Sigmoid colon (tissue), 7 donors: ENCODE measurements around the gene ANKH. TPM values are rescaled to one million over a fixed set of nuclear protein-coding genes. Genes with fewer than 3 reads are reported as not detected.

Experiments
- DNase-seq: peaks from one replicate; pipeline ENCODE4 v3.0.0-alpha.2; 2019
- H3K27ac ChIP-seq, 4 donors: fragments of 200-600 bp; sonication (generic); one replicate each; pipeline ENCODE4 v1.5.1; 2016 to 2019; ENCODE audit warnings: mild to moderate bottlenecking in 1 of 4
- H3K27me3 ChIP-seq, 3 donors: fragments of 200-600 bp; sonication (generic); one replicate each; pipeline ENCODE4 v1.5.1; 2019; ENCODE audit warnings: mild to moderate bottlenecking in 1 of 3
- H3K36me3 ChIP-seq, 4 donors: fragments of 200-600 bp; sonication (generic); one replicate each; pipeline ENCODE4 v1.5.1; 2016 to 2019
- H3K4me1 ChIP-seq, 4 donors: fragments of 200-600 bp; sonication (generic); one replicate each; pipeline ENCODE4 v1.5.1; 2017 to 2019
- H3K4me3 ChIP-seq, 4 donors: fragments of 200-600 bp; sonication (generic); one replicate each; pipeline ENCODE4 v1.5.1; 2017 to 2019; ENCODE audit warnings: mild to moderate bottlenecking in 2 of 4, moderate library complexity in 1 of 4
- H3K9me3 ChIP-seq, 4 donors: fragments of 200-600 bp in 3 of 4; sonication (generic) in 3 of 4; one replicate each; pipeline versions ENCODE4 v1.5.1 to v1.6.1; 2013 to 2019
- CTCF ChIP-seq, 4 experiments: fragments of 450-650 bp in 3 of 4; fragments of 200-600 bp in 1 of 4; IDR thresholded peaks; one replicate each; pipeline ENCODE4 v1.5.1; 2016 to 2019; ENCODE audit warnings: antibody characterized with exemption in 4 of 4, mild to moderate bottlenecking in 3 of 4, moderate library complexity in 2 of 4
- EP300 ChIP-seq, 4 donors: sonication (generic); formaldehyde crosslinking; IDR thresholded peaks; one replicate each; pipeline ENCODE4 v1.6.1; 2017; ENCODE audit warnings: antibody characterized with exemption in 4 of 4
- POLR2A ChIP-seq, 2 donors: fragments of 450-650 bp; IDR thresholded peaks; one replicate each; pipeline ENCODE4 v1.6.1; 2016; ENCODE audit warnings: antibody characterized with exemption in 2 of 2, mild to moderate bottlenecking in 2 of 2, moderate library complexity in 2 of 2
- POLR2AphosphoS5 ChIP-seq, 4 donors: sonication (generic); formaldehyde crosslinking; IDR thresholded peaks; one replicate each; pipeline ENCODE4 v1.6.1; 2017; ENCODE audit warnings: antibody characterized with exemption in 4 of 4
- WGBS, 2 donors: extraction: QIAGEN DNeasy Blood & Tissue Kit; methylation state at CpG; one replicate each; pipeline ENCODE4 v1.1.7; 2013; 5-methylcytosine and 5-hydroxymethylcytosine counted together
- intact Hi-C: fragments of 100-400 bp; cut with DNase I; formaldehyde crosslinking; loops from one replicate; pipeline ENCODE4 v1.15.1; 2023
- polyA plus RNA-seq, 3 donors: library from polyadenylated mRNA; stranded (reverse); fragments of 200-250 nt; gene quantifications; one replicate each; pipeline ENCODE4 v1.2.3, GENCODE V29; 2013
- total RNA-seq, 4 donors: library from RNA; depleted of rRNA; stranded (reverse); fragments of >200 nt; gene quantifications; one replicate each; pipeline ENCODE4 v1.1.0, GENCODE V29; 2016
- donor health status: healthy with polysubstance abuse.
- donor health status: Bipolar disorder and iron deficiency.
- donor health status: healthy.

Gene ANKH
- total and polyA plus RNA-seq, 7 donors = 16.4 to 49.9 (median 24.7) TPM

DNA sequence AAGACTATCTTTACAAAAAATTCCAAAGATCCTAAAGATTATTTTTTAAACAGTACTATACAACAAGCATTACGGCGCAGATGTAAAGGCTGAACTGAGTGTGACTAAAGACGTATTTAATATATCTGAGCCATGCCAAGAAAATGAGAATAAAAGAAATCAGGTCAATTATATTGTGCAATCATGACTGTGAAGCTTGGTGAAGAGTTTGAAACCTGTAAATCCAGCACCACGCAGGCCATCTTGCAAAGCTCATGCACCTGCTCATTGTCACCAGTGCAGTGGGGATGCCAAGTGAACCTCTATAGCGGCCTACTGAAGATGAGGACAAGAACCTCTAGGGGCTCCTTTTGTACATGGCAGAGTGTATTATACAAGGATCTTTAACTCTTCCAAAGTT, 89.0 kb downstream of the ANKH start:
- TF ChIP-seq EP300 (IDR thresholded peaks at IDR 0.05) (no peak), CTCF (IDR thresholded peaks at IDR 0.05) (no peak), POLR2A (IDR thresholded peaks at IDR 0.05) (no peak), POLR2AphosphoS5 (IDR thresholded peaks at IDR 0.05) (no peak)
- intact Hi-C loops = no loop called here
- no peaks in the 10 kb centered on the region for H3K9me3 ChIP-seq
- 98% methylated on average over 5 of the region's 5 CpGs for WGBS, 2 donors
- H3K4me3 ChIP-seq = no peak overlapping the region
- no peak overlapping the region for H3K27ac ChIP-seq
- peaks cover 0 to 4% (median 0%) of the 10 kb centered on the region in 4 donors for H3K4me1 ChIP-seq
- H3K27me3 ChIP-seq = no peaks in the 10 kb centered on the region
- DNase-seq = no peak
- no peaks in the 10 kb centered on the region for H3K36me3 ChIP-seq

DNA sequence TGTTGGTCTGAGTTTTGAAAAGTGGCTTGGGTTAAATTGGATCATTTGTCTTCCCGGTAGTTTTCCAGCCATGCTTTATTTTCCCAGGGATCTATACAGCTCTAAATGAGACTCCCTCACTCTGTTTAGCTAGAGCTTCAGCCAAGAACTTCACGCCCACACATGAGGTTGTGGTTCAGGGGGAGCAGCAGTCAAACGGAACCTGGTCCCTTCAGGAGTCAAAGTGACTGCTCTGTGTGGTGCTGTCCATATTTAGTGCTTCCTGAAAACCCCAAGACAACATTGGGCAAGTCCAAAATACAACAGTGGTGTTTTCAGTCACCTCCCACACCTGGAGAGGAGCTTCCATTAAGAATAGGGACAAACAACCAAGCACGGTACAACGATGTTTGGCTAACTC, 90.5 kb downstream of the ANKH start:
- Histone ChIP-seq H3K4me3 (no peak overlapping the region), H3K27me3 (no peaks in the 10 kb centered on the region), H3K9me3 (no peaks in the 10 kb centered on the region), H3K36me3 (no peaks in the 10 kb centered on the region), H3K4me1 (peaks cover 0 to 19% (median 4%) of the 10 kb centered on the region in 4 donors), H3K27ac (no peak overlapping the region)
- 80 to 86% methylated on average over 5 of the region's 5 CpGs for WGBS, 2 donors
- no peak for DNase-seq
- TF ChIP-seq EP300 (IDR thresholded peaks at IDR 0.05) = no peak
- no peak for TF ChIP-seq POLR2AphosphoS5 (IDR thresholded peaks at IDR 0.05)
- intact Hi-C loops = no loop called here

DNA sequence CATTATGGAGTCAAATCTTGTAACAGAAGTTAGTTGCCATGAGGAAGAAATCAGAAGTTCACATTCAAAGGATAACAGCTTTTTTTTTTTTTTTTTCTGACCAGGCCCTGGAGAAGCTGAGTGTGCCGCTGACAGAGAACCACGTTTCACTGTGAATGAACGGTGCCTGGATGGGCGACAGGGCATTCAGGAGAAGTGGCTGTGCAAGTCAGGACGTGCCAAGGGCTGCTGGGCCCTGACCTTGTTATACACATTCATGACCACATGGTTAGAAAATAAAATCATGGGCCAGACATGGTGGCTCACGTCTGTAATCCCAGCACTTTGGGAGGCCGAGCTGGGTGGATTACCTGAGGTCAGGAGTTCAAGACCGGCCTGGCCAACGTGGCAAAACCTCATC, 91.6 kb downstream of the ANKH start:
- Histone ChIP-seq H3K36me3 (no peaks in the 10 kb centered on the region), H3K27me3 (no peaks in the 10 kb centered on the region), H3K4me3 (no peak overlapping the region), H3K27ac (no peak overlapping the region), H3K9me3 (no peaks in the 10 kb centered on the region), H3K4me1 (peaks cover 0 to 19% (median 4%) of the 10 kb centered on the region in 4 donors)
- 94 to 95% methylated on average over 9 of the region's 9 CpGs for WGBS, 2 donors
- TF ChIP-seq POLR2A (IDR thresholded peaks at IDR 0.05) = no peak
- no peak for TF ChIP-seq POLR2AphosphoS5 (IDR thresholded peaks at IDR 0.05)
- no peak for TF ChIP-seq EP300 (IDR thresholded peaks at IDR 0.05)
- no peak for TF ChIP-seq CTCF (IDR thresholded peaks at IDR 0.05)
- no peak for DNase-seq
- intact Hi-C loops = no loop called here

DNA sequence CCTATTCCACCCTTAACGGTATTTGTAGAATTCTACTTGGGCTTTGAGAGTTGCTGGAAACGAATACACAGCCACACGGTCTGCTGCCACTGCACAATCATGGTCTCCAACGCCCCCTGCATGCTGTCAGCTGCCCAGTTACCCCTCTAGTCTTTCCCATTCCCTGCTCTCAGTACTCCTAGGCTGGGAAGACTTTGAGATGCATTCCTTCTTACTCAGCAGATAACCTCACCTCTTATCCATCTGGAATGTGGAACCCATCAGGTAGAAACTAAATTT, 92.8 kb downstream of the ANKH start:
- DNase-seq = no peak
- WGBS, 2 donors = 88 to 92% methylated on average over 4 of the region's 4 CpGs
- intact Hi-C loops = no loop called here
- TF ChIP-seq CTCF (IDR thresholded peaks at IDR 0.05) (no peak), EP300 (IDR thresholded peaks at IDR 0.05) (no peak), POLR2A (IDR thresholded peaks at IDR 0.05) (no peak), POLR2AphosphoS5 (IDR thresholded peaks at IDR 0.05) (no peak)
- Histone ChIP-seq H3K36me3 (no peaks in the 10 kb centered on the region), H3K27me3 (no peaks in the 10 kb centered on the region), H3K9me3 (no peaks in the 10 kb centered on the region), H3K4me3 (no peak overlapping the region), H3K4me1 (peaks cover 0 to 19% (median 4%) of the 10 kb centered on the region in 4 donors), H3K27ac (no peak overlapping the region)

- Histone ChIP-seq H3K4me3 (no peak overlapping the region), H3K27me3 (no peaks in the 10 kb centered on the region), H3K36me3 (no peaks in the 10 kb centered on the region), H3K9me3 (no peaks in the 10 kb centered on the region), H3K27ac (no peak overlapping the region), H3K4me1 (peaks cover 0 to 19% (median 4%) of the 10 kb centered on the region in 4 donors)
- TF ChIP-seq POLR2A (IDR thresholded peaks at IDR 0.05) (no peak), CTCF (IDR thresholded peaks at IDR 0.05) (no peak), EP300 (IDR thresholded peaks at IDR 0.05) (no peak), POLR2AphosphoS5 (IDR thresholded peaks at IDR 0.05) (no peak)
- DNase-seq = no peak
- intact Hi-C loops = no loop called here
- 93% methylated on average over 11 of the region's 11 CpGs for WGBS, 2 donors
Measured at GRCh38 chr5:14777932-14778791, 93.4 kb downstream of the ANKH start.
